NCI-H187 (cell line): ENCODE data around the gene INS.

Experiments
- DNase-seq, 2 experiments: peaks; one replicate each; lab custom pipeline; 2025; lab: John Stamatoyannopoulos, UW

INS gene

GRCh38 chr11:2114430-2115241 lies 46.4 kb downstream of the INS start:
- no peak for DNase-seq

GRCh38 chr11:2113776-2114175 lies 47.2 kb downstream of the INS start:
- DNase-seq = no peak

- DNase-seq = no peak
Measured at GRCh38 chr11:2110521-2110920, 50.5 kb downstream of the INS start.
